HEK293 (cell line): ENCODE measurements around the gene AKNA.

Experiments
- CTCF ChIA-PET: fragments of 350-600 bp; formaldehyde crosslinking; extraction: SDS; loops from one replicate; lab custom pipeline; 2021; ENCODE audit warnings: antibody characterized with exemption; lab: Yijun Ruan, JAX
- POLR2A ChIA-PET: fragments of 300-600 bp; formaldehyde crosslinking; extraction: SDS; loops from one replicate; lab custom pipeline; 2020; ENCODE audit warnings: antibody characterized with exemption, inconsistent platforms; lab: Yijun Ruan, JAX
- H3K27ac ChIP-seq: fragments of 200-500 bp; sonication (Bioruptor generic); 2 replicates; pipeline ENCODE4 v1.5.1; 2014; ENCODE audit warnings: low read depth, low read length, control low read depth, inconsistent platforms; ENCODE audit errors: extremely low read depth
- H3K36me3 ChIP-seq, 2 experiments: fragments of 200-500 bp in 1 of 2; sonication (Bioruptor generic) in 1 of 2; 1 replicate in 1 of 2; 2 replicates in 1 of 2; pipeline ENCODE4 v1.5.1; 2014 to 2017; ENCODE audit warnings: inconsistent platforms in 2 of 2, low read length in 2 of 2; ENCODE audit not compliant: control insufficient read depth in 2 of 2, insufficient read depth in 1 of 2
- H3K4me1 ChIP-seq: fragments of 200-500 bp; sonication (Bioruptor generic); 2 replicates; pipeline ENCODE4 v1.5.1; 2014; ENCODE audit warnings: mild to moderate bottlenecking, low read length, inconsistent platforms; ENCODE audit not compliant: control insufficient read depth, insufficient read depth
- H3K4me3 ChIP-seq: 2 replicates; pipeline ENCODE4 v1.5.1; 2011; ENCODE audit warnings: low read depth, mild to moderate bottlenecking, control low read depth, low read length, moderate library complexity
- H3K9me3 ChIP-seq: fragments of 200-500 bp; sonication (Bioruptor generic); 2 replicates; pipeline ENCODE4 v1.5.1; 2014; ENCODE audit warnings: low read depth, low read length, inconsistent platforms; ENCODE audit not compliant: control insufficient read depth, insufficient read depth
- RBAK ChIP-seq: fragments of 450-650 bp; formaldehyde crosslinking; IDR thresholded peaks from 2 replicates; pipeline ENCODE4 v1.5.1; 2016; ENCODE audit warnings: missing biosample characterization, missing genetic modification characterization
- ZBTB8A ChIP-seq: fragments of 450-650 bp; formaldehyde crosslinking; IDR thresholded peaks from 2 replicates; pipeline ENCODE4 v1.5.1; 2016; ENCODE audit warnings: missing biosample characterization, missing genetic modification characterization
- ZFP41 ChIP-seq: fragments of 450-650 bp; formaldehyde crosslinking; IDR thresholded peaks from 2 replicates; pipeline ENCODE4 v1.5.1; 2016; ENCODE audit warnings: missing biosample characterization, missing genetic modification characterization, borderline replicate concordance
- ZNF248 ChIP-seq: fragments of 450-650 bp; formaldehyde crosslinking; IDR thresholded peaks from 2 replicates; pipeline ENCODE4 v1.5.1; 2017; ENCODE audit warnings: missing biosample characterization, missing genetic modification characterization
- ZNF335 ChIP-seq: fragments of 450-650 bp; formaldehyde crosslinking; conservative IDR thresholded peaks from 2 replicates; pipeline ENCODE4 v1.5.1; 2016; ENCODE audit warnings: missing biosample characterization, missing genetic modification characterization
- ZNF341 ChIP-seq: fragments of 450-650 bp; formaldehyde crosslinking; IDR thresholded peaks from 2 replicates; pipeline ENCODE4; 2016; ENCODE audit warnings: low read depth, missing biosample characterization, missing genetic modification characterization
- ZNF391 ChIP-seq: fragments of 450-650 bp; formaldehyde crosslinking; IDR thresholded peaks from 2 replicates; pipeline ENCODE4 v1.5.1; 2016; ENCODE audit warnings: low read depth, missing biosample characterization, missing genetic modification characterization, borderline replicate concordance
- ZNF654 ChIP-seq: fragments of 450-650 bp; formaldehyde crosslinking; IDR thresholded peaks from 2 replicates; pipeline ENCODE4 v1.5.1; 2016; ENCODE audit warnings: low read depth, missing biosample characterization, missing genetic modification characterization
- ZNF664 ChIP-seq: fragments of 450-650 bp; formaldehyde crosslinking; IDR thresholded peaks from 2 replicates; pipeline ENCODE4 v1.5.1; 2016; ENCODE audit warnings: missing biosample characterization, missing genetic modification characterization
- TF ChIP-seq, protein P1 (sequence below): fragments of 450-650 bp; formaldehyde crosslinking; conservative IDR thresholded peaks from 2 replicates; pipeline ENCODE4 v1.5.1; 2016; ENCODE audit warnings: low read depth, missing biosample characterization, missing genetic modification characterization
- TF ChIP-seq, protein P2 (sequence below): fragments of 450-650 bp; formaldehyde crosslinking; IDR thresholded peaks from 2 replicates; pipeline ENCODE4 v1.5.1; 2016; ENCODE audit warnings: missing biosample characterization, missing genetic modification characterization
- TF ChIP-seq, protein P3 (sequence below): fragments of 450-650 bp; formaldehyde crosslinking; IDR thresholded peaks from 2 replicates; pipeline ENCODE4 v1.5.1; 2016; ENCODE audit warnings: missing biosample characterization, missing genetic modification characterization, borderline replicate concordance
- TF ChIP-seq, protein P4 (sequence below): fragments of 450-650 bp; formaldehyde crosslinking; IDR thresholded peaks from 2 replicates; pipeline ENCODE4 v1.5.1; 2016; ENCODE audit warnings: missing biosample characterization, missing genetic modification characterization, borderline replicate concordance
- TF ChIP-seq, protein P5 (sequence below): fragments of 450-650 bp; IDR thresholded peaks from 2 replicates; pipeline ENCODE4 v1.5.1; 2018; ENCODE audit warnings: missing biosample characterization, missing genetic modification characterization

The AKNA gene

DNA sequence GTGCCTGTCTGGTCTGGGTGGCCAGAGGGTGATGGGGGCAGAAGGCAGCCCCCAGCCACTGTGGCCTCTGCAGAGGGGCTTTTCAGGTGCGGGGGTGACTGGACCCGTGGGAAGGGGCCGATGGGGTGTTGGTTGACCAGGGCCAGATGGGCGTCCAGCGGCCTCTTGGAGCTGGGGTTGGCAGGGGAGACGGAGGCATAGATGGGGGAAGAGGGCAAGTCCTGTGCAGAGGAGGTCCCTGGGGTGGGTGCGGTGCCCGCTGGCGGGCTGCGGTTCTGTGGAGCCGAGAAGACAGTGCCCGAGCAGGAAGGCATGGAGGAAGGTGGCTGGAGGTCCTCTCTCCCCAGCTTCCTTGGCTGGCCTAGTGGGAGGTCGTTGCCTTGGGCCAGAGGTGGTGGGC is 18.7 kb upstream of the AKNA start (continued):
- TF ChIP-seq, protein P1, sequence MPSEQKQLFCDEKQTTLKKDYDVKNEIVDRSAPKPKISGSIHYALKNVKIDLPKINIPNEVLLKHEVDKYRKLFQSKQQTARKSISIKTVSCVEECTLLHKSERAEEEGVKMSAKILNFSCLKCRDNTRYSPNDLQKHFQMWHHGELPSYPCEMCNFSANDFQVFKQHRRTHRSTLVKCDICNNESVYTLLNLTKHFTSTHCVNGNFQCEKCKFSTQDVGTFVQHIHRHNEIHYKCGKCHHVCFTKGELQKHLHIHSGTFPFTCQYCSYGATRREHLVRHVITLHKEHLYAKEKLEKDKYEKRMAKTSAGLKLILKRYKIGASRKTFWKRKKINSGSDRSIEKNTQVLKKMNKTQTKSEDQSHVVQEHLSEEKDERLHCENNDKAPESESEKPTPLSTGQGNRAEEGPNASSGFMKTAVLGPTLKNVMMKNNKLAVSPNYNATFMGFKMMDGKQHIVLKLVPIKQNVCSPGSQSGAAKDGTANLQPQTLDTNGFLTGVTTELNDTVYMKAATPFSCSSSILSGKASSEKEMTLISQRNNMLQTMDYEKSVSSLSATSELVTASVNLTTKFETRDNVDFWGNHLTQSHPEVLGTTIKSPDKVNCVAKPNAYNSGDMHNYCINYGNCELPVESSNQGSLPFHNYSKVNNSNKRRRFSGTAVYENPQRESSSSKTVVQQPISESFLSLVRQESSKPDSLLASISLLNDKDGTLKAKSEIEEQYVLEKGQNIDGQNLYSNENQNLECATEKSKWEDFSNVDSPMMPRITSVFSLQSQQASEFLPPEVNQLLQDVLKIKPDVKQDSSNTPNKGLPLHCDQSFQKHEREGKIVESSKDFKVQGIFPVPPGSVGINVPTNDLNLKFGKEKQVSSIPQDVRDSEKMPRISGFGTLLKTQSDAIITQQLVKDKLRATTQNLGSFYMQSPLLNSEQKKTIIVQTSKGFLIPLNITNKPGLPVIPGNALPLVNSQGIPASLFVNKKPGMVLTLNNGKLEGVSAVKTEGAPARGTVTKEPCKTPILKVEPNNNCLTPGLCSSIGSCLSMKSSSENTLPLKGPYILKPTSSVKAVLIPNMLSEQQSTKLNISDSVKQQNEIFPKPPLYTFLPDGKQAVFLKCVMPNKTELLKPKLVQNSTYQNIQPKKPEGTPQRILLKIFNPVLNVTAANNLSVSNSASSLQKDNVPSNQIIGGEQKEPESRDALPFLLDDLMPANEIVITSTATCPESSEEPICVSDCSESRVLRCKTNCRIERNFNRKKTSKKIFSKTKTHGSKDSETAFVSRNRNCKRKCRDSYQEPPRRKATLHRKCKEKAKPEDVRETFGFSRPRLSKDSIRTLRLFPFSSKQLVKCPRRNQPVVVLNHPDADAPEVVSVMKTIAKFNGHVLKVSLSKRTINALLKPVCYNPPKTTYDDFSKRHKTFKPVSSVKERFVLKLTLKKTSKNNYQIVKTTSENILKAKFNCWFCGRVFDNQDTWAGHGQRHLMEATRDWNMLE (tag by site-specific recombination), result no peak
- TF ChIP-seq, all 188 proteins: peak for 0

DNA sequence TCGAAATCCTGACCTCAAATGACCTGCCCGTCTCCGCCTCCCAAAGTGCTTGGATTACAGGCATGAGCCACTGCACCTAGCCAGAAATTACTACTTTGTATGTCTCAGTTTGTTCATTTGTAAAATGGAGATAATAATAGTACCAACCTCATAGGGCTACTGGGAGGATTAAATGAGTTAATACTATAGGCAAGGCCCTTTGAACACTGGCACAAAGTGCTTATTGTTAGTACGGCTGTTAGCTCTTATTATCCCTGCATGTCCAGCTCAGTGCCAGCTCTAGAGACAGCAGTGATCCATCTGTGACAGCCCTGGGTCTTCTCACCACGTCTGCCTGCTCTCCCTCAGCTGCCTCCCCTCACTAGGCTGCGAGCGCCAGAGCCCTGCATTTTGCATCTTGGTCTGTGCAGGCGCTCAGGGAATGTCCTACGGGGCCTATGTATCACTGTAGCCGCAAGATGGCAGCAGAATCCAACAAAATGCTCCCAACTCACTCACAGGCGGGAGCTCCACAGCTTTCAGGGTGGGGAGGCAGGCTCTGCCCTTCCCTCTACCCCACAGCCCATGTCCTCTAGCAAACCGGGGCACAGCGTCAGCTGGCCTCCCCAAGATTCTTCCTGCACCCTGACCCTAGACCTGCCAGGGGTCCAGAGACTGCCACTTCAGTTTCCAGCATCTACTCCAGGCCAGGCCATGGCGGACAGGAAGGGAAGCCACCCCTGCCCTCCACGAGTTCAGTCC is 17.7 kb upstream of the AKNA start:
- H3K9me3 ChIP-seq, result no peaks in the 10 kb centered on the region
- TF ChIP-seq ZNF654 (tag by site-specific recombination) (peak; percentile 89), ZNF341 (tag by site-specific recombination) (0 out of 2 replicates have a peak, but pooled peaks have one; percentile 17), ZNF335 (tag by site-specific recombination) (0 out of 2 replicates have a peak, but pooled peaks have one; percentile 30), ZNF248 (no peak), ZNF664 (tag by site-specific recombination) (peak; percentile 99)
- TF ChIP-seq, protein P2, sequence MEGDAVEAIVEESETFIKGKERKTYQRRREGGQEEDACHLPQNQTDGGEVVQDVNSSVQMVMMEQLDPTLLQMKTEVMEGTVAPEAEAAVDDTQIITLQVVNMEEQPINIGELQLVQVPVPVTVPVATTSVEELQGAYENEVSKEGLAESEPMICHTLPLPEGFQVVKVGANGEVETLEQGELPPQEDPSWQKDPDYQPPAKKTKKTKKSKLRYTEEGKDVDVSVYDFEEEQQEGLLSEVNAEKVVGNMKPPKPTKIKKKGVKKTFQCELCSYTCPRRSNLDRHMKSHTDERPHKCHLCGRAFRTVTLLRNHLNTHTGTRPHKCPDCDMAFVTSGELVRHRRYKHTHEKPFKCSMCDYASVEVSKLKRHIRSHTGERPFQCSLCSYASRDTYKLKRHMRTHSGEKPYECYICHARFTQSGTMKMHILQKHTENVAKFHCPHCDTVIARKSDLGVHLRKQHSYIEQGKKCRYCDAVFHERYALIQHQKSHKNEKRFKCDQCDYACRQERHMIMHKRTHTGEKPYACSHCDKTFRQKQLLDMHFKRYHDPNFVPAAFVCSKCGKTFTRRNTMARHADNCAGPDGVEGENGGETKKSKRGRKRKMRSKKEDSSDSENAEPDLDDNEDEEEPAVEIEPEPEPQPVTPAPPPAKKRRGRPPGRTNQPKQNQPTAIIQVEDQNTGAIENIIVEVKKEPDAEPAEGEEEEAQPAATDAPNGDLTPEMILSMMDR (tag by site-specific recombination), result peak; percentile 81
- TF ChIP-seq, protein P3, sequence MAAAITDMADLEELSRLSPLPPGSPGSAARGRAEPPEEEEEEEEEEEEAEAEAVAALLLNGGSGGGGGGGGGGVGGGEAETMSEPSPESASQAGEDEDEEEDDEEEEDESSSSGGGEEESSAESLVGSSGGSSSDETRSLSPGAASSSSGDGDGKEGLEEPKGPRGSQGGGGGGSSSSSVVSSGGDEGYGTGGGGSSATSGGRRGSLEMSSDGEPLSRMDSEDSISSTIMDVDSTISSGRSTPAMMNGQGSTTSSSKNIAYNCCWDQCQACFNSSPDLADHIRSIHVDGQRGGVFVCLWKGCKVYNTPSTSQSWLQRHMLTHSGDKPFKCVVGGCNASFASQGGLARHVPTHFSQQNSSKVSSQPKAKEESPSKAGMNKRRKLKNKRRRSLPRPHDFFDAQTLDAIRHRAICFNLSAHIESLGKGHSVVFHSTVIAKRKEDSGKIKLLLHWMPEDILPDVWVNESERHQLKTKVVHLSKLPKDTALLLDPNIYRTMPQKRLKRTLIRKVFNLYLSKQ (tag by site-specific recombination), result no peak
- TF ChIP-seq, all 188 proteins: peak for 5
- Histone ChIP-seq H3K36me3 (peaks cover 0 to 11% of the 10 kb centered on the region in 2 experiments; a peak in 1 of 3 replicates), H3K27ac (no peak overlapping the region), H3K4me3 (no peak overlapping the region), H3K4me1 (no peaks in the 10 kb centered on the region)
- ChIA-PET CTCF (interaction anchor here (0.6 to 9.0 kb wide), 78 partner anchors 8 to 1188 kb away, joined by 3 to 120 read pairs (median 4); partner anchors contain the start of gene WHRN), POLR2A (interaction anchor here (1.3 kb wide), 1 partner anchor 248 kb away, joined by 4 read pairs; no protein-coding TSS in a partner anchor)

DNA sequence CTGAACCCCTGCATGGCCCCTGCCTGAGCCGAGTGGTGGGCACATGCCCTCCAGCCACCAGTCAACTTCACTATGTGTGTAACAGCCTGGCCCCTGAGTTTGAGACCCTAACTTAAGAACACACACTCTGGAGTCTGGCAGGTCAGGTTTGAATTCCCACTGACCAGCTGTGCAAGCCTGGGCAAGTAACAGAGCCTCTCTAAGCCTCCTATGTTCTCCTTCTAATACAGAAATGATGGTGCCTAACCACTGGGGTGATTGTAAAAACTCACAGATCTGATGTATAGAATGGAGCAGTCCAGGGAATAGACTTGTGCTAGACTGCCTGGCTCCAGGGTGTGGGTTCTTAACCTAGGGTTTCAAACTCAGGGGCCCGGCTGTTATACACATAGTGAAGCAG is 16.7 kb upstream of the AKNA start:
- no peaks in the 10 kb centered on the region for H3K4me1 ChIP-seq
- no peak overlapping the region for H3K27ac ChIP-seq
- no peak overlapping the region for H3K4me3 ChIP-seq
- ChIA-PET CTCF (interaction anchor here (0.6 to 9.0 kb wide), 15 partner anchors 9 to 581 kb away, joined by 3 to 120 read pairs (median 9); no protein-coding TSS in a partner anchor), POLR2A (interaction anchor here (0.7 kb wide), 1 partner anchor 65 kb away, joined by 3 read pairs; no protein-coding TSS in a partner anchor)
- peaks cover 0 to 11% of the 10 kb centered on the region in 2 experiments; a peak in 1 of 3 replicates for H3K36me3 ChIP-seq
- H3K9me3 ChIP-seq, result no peaks in the 10 kb centered on the region
- no peak for TF ChIP-seq ZNF664 (tag by site-specific recombination)
- TF ChIP-seq, protein P4, sequence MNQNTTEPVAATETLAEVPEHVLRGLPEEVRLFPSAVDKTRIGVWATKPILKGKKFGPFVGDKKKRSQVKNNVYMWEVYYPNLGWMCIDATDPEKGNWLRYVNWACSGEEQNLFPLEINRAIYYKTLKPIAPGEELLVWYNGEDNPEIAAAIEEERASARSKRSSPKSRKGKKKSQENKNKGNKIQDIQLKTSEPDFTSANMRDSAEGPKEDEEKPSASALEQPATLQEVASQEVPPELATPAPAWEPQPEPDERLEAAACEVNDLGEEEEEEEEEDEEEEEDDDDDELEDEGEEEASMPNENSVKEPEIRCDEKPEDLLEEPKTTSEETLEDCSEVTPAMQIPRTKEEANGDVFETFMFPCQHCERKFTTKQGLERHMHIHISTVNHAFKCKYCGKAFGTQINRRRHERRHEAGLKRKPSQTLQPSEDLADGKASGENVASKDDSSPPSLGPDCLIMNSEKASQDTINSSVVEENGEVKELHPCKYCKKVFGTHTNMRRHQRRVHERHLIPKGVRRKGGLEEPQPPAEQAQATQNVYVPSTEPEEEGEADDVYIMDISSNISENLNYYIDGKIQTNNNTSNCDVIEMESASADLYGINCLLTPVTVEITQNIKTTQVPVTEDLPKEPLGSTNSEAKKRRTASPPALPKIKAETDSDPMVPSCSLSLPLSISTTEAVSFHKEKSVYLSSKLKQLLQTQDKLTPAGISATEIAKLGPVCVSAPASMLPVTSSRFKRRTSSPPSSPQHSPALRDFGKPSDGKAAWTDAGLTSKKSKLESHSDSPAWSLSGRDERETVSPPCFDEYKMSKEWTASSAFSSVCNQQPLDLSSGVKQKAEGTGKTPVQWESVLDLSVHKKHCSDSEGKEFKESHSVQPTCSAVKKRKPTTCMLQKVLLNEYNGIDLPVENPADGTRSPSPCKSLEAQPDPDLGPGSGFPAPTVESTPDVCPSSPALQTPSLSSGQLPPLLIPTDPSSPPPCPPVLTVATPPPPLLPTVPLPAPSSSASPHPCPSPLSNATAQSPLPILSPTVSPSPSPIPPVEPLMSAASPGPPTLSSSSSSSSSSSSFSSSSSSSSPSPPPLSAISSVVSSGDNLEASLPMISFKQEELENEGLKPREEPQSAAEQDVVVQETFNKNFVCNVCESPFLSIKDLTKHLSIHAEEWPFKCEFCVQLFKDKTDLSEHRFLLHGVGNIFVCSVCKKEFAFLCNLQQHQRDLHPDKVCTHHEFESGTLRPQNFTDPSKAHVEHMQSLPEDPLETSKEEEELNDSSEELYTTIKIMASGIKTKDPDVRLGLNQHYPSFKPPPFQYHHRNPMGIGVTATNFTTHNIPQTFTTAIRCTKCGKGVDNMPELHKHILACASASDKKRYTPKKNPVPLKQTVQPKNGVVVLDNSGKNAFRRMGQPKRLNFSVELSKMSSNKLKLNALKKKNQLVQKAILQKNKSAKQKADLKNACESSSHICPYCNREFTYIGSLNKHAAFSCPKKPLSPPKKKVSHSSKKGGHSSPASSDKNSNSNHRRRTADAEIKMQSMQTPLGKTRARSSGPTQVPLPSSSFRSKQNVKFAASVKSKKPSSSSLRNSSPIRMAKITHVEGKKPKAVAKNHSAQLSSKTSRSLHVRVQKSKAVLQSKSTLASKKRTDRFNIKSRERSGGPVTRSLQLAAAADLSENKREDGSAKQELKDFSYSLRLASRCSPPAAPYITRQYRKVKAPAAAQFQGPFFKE, result no peak
- TF ChIP-seq ZBTB8A, result no peak
- TF ChIP-seq, protein P5, sequence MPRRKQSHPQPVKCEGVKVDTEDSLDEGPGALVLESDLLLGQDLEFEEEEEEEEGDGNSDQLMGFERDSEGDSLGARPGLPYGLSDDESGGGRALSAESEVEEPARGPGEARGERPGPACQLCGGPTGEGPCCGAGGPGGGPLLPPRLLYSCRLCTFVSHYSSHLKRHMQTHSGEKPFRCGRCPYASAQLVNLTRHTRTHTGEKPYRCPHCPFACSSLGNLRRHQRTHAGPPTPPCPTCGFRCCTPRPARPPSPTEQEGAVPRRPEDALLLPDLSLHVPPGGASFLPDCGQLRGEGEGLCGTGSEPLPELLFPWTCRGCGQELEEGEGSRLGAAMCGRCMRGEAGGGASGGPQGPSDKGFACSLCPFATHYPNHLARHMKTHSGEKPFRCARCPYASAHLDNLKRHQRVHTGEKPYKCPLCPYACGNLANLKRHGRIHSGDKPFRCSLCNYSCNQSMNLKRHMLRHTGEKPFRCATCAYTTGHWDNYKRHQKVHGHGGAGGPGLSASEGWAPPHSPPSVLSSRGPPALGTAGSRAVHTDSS (tag by site-specific recombination), result no peak
- TF ChIP-seq RBAK (tag by site-specific recombination), result no peak
- no peak for TF ChIP-seq ZFP41 (tag by site-specific recombination)
- no peak for TF ChIP-seq ZNF391 (tag by site-specific recombination)
